Esophagus mucosa (tissue), 1 donor: Measurements from ENCODE around the gene PURA. TPM values are rescaled to one million over a fixed set of nuclear protein-coding genes. Genes with fewer than 3 reads are reported as not detected.

Source experiments
- ATAC-seq: fragments of 200-7000 bp; cut with Tn5 transposase; one replicate; pipeline ENCODE4 v1.9.1; 2020
- total RNA-seq: library from RNA; stranded (reverse); gene quantifications from one replicate; pipeline ENCODE4 v1.2.4, GENCODE V29; 2023
- donor health status: DM: yes; HTN: yes; CAD: no.

Gene PURA
- total RNA-seq, 1 donor from 2014 or later, result 7.3 TPM

GRCh38 chr5:140109759-140110645 lies 3.9 kb upstream of the PURA start:
- ATAC-seq, result no peak

DNA sequence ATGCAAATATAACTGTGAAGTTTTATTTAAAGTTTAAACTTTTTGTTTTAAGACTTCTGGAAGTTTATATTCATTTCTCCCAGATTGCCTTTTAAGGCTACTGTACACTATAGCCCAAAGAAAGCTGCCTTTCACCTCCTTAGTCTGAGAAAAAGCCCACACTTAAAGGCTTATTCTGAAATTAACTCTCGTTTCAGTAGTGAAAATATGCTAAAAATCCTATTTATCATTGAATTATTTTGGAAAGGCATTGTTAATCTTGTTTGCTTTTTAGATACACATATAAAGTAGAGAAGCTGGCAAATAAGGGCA lies 3.3 kb upstream of the PURA start:
- no peak for ATAC-seq

- no peak for ATAC-seq
These were observed 2.7 kb upstream of the PURA start for GRCh38 chr5:140111011-140111858.

- no peak for ATAC-seq
These were observed 1.9 kb upstream of the PURA start for GRCh38 chr5:140111859-140112551.

DNA sequence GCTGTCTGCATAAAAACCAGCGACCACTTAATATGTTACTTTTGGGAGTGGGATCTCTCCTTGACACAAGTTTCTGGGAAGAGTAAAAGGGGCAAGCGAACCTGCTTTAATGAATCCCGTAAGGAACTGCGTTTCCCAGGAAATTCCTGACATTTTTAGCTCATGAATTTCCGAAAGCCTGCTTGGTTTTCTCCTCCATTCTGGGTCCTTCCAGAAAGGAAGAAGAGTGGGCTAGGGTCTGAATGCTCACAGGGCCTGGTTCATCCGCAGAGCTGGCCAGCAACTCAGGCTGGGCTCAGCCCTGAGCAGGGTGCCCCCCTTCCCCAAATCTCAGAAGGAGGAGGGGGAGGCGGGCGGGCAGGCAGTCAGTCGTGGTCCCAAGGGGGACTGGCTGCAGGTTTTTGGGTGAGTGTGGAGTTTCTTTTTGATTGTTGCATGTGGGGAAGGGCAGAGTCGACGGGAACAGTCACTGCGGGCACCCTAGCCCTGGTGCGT lies 1.2 kb upstream of the PURA start:
- no peak for ATAC-seq

DNA sequence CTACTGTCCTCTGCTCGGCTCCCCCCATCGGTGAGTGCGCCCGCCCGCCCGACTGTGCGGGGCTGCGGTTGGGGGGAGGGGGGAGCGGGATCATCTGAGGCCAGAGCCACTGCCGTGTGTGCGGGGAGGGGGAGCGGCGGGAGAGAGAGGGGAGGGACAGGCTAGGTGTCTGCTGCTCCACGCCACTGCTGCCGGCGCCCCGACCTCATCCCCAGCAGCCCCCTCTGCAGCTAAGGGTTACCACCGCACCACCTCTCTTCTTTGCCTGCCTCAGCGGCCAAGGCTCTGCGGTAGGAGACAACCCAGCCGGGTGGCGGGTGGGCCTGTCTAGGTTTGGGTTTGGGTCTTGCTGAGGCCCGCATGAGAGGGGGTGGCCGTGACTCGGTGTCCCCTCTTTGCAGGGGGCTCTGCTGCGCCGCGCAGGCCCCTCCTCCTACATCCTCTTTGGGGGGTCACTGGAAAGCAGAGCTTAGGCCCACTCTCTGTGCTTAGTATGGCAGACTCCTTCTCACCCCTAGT lies 670 bp upstream of the PURA start:
- ATAC-seq, result peak; percentile 16

DNA sequence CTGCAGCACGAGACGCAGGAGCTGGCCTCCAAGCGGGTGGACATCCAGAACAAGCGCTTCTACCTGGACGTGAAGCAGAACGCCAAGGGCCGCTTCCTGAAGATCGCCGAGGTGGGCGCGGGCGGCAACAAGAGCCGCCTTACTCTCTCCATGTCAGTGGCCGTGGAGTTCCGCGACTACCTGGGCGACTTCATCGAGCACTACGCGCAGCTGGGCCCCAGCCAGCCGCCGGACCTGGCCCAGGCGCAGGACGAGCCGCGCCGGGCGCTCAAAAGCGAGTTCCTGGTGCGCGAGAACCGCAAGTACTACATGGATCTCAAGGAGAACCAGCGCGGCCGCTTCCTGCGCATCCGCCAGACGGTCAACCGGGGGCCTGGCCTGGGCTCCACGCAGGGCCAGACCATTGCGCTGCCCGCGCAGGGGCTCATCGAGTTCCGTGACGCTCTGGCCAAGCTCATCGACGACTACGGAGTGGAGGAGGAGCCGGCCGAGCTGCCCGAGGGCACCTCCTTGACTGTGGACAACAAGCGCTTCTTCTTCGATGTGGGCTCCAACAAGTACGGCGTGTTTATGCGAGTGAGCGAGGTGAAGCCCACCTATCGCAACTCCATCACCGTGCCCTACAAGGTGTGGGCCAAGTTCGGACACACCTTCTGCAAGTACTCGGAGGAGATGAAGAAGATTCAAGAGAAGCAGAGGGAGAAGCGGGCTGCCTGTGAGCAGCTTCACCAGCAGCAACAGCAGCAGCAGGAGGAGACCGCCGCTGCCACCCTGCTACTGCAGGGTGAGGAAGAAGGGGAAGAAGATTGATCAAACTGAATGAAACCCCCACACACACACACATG lies 654 bp downstream of the PURA start:
- ATAC-seq, result peak; percentile 68

- ATAC-seq, result no peak
These were observed 1.2 kb downstream of the PURA start for GRCh38 chr5:140115186-140115500.

GRCh38 chr5:140116716-140117115 lies 2.8 kb downstream of the PURA start:
- no peak for ATAC-seq

GRCh38 chr5:140117523-140117922 lies 3.6 kb downstream of the PURA start:
- no peak for ATAC-seq

DNA sequence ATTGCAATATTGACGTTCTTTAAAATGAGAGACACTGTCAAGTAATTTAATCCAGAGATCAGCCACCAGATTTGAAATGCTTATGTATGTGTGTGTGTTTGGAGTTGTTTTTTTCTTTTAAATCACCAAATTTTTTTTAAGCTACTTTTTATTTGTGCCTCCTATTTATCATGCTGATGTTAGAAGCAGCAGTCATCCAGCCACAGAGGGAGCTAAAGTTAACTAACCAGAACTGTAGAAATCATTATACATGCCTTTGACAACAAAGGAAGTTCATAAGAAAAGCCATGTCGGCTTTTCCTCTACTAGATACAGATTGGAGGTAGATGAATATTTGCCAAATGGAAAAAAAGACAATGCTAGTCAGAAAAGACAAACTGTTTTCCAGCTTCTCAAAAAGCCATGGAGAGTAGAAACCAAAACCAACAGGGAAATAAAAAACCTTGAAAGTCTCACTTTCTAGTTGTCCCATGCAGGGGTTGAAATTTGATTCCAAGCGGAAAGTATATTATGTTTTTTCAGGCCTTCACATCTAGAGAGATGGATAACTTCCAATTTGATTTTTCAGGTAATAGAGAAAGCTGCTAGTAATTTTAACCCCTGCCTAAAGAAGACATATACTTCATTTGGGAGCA lies 4.5 kb downstream of the PURA start:
- no peak for ATAC-seq

DNA sequence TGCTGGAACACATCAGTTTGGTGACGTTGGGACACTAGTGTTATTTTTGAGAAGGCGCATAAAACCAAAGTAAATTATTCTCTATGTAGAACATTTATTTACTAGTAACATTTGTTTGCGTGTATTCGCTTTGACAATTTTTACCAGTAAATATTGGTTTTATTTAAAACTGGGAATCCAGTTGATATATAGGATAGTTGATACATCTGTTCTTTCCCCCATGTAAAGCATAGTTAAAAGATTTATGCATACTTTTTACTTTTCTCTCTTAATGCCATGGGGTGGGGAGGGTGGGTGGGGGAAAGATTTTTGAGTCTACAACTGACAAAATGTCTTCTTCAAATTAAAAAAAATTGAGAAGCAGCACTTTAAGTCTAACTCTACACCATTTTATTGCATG lies 11.7 kb downstream of the PURA start, which contains the start of gene IGIP:
TSS of gene IGIP (plus strand) at position 301 of the 400 bp plus-strand sequence. CDS start 2,540 bp downstream, outside the sequence.
- ATAC-seq, result no peak

GRCh38 chr5:140126315-140127012 lies 12.6 kb downstream of the PURA start:
- no peak for ATAC-seq

DNA sequence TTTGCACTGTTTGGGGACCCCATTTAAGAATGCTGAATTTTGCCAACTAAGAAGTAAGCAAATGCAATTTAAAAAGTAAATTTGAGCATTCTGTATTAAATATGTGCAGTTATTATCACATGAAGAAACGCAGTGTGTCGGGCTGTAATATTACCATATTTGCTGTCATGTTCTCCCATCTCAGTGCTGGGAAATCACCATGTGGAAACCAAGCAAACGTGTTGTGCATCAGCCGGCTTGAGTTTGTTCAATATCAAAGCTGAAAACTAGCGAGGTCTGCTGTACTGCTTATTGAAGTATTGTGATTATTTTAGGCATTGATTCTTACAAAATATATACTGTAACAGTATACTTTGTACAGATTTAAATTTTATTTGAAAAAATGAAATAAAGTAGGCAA lies 14.5 kb downstream of the PURA start:
- no peak for ATAC-seq

DNA sequence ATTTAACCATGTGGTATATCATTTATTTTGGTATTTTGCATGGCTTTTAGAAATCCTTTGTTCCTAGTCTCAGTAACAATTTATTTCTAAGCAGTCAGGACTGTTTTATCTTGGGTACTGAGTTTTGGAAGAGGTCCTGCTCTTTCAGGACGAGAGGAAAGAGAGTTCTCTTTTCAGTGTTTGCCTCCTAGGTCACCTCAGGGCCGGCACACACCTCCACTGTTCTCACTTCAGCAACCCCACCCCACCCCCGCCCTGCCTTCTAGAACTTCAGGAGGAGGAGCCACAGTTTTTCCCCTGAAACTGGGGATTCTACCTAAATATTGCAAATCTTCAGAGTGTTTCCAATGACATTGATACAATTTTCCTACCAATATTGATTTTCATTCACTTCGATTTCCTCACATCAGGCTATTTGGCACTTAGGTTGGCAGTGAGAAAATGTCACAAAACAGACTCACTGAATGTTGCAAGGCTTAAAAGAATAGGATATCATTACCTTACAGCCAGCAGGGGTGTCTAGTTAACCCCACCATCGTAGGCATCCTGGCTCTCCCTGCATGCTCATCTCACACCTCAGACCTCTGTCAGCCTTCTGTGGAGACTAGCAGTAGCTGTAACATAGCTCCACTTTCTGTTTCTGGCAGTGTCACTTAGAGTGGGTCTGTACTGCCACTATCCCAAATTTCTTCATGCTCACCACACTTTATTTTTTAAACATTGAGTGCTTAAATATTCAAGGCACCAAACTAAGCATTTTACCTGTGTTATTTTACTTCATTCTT lies 17.2 kb downstream of the PURA start:
- no peak for ATAC-seq

GRCh38 chr5:140131967-140132409 lies 18.1 kb downstream of the PURA start:
- peak; percentile 93 for ATAC-seq

GRCh38 chr5:140133514-140134167 lies 19.7 kb downstream of the PURA start:
- ATAC-seq, result no peak

DNA sequence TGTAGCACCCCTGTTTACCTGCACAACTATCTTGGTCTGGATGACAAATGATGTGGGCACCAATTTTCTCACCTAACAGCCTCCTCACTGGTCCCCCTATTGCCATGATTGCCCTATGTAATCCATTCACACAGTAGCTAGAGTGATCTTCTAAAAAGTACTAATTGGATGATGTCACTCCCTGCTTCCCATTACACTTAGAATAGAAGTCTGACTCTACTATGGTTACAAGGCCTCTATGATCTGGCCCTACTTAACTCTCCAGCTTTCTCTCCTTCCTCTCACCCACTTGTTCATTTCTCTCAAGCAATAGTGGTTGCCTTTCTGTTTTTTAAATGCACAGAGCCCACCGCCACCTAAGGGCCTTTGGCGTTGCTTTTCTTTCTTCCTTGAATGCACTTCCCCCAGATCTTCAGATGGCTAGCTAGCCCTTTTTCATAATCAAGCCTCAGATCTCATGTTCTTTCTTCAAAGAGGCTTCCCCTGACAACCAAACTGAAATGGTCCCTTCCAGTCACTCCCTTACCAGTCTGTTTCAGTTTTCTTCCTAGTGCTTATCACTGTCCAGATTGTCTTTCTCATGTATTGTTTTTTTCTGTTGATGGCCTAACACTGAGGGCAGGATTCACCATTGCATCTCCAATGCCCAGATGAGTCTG lies 20.5 kb downstream of the PURA start:
- ATAC-seq, result no peak

DNA sequence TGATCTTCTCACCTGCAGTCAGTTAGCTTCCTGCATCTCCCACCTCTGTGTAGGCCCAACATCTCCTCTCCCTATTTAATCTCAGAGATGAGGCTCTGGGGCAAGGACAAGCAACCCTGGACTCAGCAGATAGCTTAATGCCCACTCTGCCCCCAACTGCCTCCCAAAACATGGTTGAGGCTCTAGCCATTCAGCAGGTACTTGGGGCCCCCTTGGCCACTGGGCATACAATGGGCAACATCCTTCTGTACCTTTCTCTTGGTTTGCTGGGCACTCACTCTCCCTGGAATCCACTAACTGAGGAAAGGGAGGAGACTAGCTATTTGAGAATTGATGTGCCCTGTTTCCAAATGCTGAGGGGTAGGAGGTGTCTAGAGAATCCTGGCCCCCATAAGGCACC lies 21.2 kb downstream of the PURA start:
- ATAC-seq, result no peak
